HG03280 (cell line): Measurements from ENCODE around the gene ANO4.

Source experiments
- ATAC-seq: cut with Tn5 transposase; IDR thresholded peaks from one replicate; pipeline ENCODE4 v1.9.1; 2021; ENCODE audit warnings: mild to moderate bottlenecking, moderate library complexity; ENCODE audit not compliant: unreplicated experiment

Gene ANO4

DNA sequence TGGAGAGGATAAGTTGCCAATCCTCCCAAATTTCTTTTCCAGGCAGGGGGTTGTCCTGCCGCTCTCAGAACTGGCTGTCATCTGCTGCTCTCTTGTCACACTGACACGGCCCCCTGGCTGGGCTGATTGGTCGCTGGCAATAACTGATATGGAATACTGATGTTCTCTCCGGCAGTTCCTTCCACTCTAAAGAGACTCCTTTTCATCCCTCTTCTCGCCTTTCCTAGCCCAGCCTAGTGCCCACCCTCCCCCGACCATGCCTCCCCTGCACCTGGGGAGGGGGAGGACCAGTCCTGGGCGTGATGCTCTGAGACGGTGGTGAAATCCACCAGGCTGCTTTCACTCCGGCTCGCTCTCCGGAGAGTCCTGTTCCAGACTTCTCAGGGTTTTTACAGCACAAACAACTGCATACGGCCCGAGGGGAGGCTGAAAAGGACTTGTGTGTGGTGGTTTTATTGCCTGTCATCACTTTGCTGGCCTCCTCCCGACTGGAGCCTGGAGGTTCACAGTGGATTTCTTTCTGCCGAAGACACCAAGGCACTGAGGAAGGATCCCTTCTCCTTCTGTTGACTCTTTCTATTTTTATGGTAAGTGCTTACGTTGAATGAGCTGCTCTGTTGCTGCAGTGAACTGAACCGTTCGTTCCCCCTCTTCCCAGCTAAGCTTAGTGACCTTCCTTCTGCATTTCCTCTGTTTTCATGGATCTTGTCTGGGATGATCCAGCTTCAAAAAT is at the start of gene ANO4:
ANO4 (plus strand) TSS at position 336 of the 733 bp plus-strand sequence. CDS start 107,010 bp downstream, outside the sequence.
- ATAC-seq = no peak

DNA sequence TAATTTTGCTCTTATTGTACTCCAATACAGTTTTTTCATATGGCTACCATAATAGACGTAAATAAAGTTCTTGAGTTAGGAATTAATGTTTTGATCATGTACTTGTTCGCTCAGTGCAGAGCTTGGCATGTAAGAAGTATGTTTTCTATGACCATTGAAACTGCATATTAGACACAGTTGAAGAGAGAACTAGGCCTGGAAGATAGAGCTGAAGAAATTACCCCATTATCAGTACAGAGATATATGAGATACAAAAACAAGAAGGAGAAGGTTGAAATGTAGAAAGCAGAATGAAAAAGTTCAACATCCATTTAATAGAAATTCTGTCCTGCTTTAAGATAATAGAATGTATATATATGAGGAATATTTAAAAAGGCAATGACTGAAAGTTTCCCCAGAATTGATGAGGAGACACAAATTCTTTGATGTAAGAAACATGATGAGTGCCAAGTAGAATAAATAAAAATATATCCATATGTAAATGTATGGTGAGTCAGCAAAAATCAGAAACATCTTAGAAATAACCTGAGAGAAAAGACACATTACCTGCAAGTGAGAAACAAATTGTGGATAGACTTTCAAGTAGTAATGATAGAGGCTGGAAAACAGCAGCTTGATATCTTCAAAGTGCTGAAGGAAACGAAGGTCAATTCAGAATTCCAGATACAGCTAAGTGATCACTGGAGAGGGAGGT is 49.1 kb upstream of the ANO4 start:
- ATAC-seq = no peak

DNA sequence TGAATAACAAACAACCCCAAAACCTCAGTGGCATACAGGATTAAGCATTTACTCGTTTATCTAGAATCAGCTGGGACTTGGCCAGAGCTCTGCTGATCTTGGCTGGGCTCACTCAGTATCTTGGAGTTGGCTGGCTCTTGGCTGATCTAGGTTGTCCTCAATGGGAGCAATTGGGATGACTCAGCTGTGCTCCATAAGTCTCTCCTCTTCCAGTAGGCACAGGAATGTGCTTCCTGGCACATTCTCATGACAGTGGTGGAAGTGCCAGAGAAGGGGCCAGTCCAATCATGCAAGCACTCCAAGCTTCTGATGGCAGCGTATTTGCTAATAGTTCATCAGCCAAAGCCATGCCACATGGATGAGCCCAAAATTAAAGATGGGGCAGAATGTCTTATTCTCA is 41.7 kb upstream of the ANO4 start:
- ATAC-seq = no peak

DNA sequence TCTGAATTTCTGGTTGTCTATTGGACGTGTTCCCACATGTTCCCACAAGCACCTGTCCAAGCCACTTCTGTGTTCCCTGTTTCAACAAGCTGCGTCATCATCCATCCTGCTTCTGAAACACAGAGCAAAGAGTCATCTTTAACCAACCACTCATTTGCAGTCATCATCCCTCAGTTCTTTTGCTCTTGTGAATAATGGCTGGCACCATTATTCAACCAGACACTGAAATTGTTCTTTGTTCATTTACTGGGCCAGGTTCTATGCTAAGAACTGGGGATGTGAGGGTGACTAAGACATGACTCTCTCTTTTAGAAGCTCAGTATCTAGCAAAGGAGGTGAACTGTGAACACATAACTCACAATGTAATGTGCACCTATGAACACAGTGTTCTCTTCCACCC is 40.7 kb upstream of the ANO4 start:
- ATAC-seq = no peak

DNA sequence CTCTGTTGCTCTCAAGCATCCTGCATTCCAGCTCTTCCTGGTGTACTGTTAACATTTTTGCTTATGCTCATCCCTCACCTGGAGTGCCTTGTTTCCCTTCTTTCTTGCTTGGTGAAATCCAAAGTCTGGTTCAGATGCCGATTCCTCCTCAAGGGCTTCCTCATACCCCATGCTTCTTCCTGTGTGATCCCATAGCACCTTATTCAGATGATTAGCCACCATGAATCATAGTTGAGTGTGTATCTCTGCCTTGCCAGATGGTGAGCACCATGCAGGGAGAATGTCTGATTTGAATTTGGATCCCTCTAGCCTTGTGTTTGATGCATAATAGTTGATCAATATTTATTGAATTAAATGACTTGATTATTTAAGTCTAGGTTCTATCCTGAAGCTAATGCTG is 39.4 kb upstream of the ANO4 start:
- no peak for ATAC-seq

DNA sequence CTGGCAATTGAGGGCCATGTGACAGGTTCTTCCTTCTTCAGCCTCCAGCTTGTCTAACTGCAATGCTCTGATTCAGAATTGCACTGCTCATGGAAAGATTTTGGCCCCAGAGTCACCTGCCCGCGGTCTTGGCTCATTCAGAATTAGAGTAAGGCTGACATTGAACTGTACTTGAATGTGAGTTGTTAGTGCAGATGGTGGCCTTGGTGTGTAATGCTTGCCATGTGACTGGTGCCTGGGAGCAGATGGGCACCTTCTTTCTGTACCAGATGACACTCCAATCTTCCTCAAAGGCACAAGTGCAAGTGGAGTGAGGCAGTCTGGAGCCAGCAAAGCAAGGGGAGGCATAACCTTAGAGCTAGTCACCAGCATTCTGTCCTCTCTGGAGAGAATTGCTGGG is 36.5 kb upstream of the ANO4 start:
- no peak for ATAC-seq

DNA sequence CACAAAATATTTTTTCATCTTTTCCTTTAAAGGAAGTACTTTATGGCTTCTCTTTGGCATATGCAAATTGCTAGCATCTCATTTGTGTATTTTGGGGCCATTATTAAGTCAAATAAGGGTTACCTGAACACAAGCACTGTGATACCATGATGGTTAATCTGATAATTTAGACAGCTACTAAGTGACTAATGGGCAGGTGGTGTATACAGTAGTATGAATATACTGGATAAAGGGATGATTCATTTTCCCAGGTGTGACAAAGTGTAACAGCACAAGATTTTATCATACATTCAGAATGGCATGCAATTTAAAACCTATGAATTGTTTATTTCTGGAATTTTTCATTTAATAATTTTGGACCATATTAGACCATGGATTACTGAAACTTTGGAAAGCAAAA is 27.2 kb upstream of the ANO4 start:
- no peak for ATAC-seq

DNA sequence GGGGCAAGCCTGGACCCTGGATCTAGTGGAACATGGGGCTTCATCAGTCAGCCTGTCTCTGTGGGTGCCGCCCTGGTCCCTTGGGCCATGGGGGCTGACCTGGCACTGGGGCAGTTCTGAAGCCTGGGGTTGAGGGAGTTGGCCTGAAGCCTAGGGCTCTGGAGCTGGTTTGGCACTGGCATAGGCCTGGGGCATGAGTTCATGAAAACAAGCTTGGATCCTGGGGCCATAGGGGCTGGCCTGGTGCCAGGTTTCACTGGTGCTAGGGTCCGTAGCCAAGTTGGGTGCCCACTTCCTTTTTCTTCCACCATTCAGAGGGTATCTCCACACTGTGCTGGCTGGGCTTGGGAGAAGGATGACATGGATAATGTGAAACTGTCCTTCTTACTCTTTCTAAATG is 26.6 kb upstream of the ANO4 start:
- no peak for ATAC-seq

DNA sequence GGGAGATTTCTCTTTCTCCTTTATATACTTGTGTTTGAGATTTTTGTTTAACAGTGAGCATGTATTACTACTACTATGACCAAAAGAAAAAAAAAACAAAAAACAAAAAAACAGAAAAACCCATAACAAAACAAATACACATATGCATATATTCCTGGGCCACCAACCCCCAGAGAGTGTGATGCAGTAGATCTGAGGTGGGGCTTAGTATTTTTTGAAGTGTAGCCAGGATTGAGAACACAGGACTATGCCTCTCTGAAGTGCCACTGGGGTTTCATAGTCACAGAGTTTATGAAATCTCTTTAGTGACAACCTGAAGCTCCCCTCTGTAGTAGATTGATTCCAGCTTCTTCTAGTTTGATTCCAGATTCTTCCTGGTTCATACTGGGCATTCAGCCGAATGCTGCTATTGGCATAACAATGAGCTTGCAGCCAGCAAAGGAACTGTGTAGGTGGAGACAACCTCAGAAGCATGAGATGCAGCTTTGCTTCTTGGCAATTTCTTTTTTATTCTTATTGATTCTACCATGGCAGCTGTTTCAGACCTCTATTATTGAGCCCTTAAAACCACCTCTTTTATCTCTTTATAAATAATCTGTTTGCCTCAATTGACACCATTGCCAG is 15.5 kb upstream of the ANO4 start:
- no peak for ATAC-seq

DNA sequence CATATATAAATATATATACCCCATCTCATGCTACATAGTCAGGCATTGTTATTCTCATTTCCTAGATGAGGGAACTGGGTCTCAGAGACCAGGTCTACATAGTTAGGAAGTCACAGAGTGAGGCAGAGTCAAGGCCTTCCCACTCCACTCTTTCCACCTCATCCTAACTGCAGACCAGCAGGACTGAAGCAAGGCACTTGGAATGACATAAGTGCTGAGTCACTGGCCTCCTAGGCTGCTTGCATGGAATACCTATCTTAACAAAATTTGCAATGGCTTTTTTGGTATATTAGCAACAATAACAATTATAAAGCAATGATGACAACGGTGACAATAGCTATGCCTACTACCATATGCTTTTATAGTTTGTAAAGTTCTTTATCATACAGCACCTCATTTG is 5.4 kb upstream of the ANO4 start:
- no peak for ATAC-seq

DNA sequence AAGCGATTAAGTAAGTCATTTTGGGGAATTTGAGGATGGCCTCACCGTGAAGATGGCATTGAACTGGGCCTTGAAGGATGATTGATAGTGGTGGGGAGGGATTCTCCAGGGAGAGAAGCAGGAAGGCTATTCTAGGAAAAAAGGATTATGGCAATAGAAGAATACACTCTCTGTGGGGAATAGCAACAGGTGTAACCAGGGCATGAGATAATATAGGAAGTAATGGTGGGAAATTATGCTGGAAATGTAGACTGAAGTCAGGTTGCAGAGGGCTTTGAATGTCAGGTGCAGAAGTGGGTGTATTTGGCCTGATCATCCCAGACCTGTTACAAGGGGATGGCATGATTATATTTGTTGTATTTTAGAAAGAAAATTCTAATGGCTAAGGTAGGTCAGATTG is 4.6 kb upstream of the ANO4 start:
- ATAC-seq = no peak

DNA sequence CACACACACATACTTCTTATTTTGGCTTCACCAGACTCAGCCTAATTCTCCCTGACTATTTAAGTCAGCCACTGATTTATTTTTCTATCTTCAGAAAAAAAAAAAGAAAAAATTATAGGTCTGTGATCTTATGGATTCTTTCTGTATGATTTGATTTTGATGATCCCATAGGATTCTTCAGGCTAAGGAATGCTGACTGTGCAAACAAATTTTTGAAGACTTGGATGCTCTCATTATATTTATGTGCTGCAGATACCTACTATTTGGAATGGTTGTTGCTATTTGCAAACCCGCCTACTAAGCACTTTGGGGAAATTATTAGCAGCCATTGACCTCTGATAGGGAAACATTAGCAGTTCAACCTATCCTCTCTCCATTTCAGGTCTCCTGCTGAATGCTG is 4.0 kb upstream of the ANO4 start:
- ATAC-seq = no peak

DNA sequence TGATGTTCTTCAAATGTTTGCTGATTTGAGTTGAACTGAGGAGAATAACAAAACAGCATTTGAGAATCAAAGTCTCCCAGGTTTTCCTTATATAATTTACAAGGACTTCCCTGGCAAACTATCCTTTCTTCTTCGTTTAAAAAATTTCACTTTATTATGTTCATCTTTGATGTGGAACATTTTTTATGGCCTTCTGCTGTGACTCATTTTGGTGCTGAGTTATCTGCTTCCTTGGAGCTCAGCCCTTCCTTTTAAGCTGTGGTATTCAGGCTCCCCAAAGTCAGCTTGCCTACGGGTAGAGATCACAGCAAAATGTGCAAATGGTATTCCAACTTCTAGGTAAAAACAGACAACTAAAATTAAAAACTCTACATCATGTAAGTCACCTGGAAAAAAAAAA is 1.4 kb upstream of the ANO4 start:
- ATAC-seq = no peak

DNA sequence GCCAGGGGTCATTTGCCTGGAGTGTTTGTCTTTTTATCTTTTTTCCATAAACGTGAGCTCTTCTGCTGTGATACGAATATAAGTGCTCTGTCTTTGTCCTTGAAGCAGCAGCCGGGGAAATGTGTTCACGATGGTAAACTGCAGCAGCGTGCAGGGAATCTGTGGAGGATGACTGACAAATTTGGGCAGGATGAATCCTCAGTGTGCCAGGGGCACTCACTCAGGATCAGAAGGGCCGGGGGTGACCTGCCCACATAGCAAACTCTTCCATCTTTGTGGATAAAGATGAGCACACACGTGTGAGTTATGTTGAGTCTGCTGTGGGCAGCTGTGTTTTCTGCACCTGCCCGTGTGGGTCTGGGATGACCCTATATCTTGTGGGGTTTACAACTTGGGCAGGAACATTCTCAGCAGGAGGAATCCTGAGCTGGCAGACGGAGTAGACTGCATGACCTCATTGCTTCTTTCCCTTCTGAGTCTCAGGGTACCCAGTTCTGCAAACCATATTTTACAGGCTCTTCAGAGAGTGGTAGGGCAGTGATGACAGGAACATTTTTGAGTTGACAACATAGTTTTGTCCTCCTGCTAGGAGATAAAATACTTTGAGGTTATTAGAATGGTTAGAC is 711 bp downstream of the ANO4 start:
- ATAC-seq = no peak

DNA sequence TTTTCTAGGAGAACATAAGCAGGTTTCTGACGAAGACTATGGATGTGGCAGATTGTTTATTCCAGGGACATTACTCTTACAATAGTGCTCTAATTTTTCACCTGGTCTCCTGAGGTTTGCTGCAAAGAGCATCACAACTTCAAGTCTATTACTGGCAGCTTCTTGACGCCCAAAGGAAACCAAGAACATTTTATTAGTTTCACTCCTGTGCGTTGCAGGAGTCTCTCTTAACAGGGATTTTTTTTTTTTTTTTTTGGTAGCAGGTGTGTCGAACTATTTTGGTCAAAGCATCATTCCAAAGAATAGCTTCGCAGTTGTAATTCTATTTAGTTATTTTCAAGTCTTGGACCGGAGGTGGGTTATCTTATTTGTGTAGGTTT is 1.2 kb downstream of the ANO4 start:
- ATAC-seq = no peak

DNA sequence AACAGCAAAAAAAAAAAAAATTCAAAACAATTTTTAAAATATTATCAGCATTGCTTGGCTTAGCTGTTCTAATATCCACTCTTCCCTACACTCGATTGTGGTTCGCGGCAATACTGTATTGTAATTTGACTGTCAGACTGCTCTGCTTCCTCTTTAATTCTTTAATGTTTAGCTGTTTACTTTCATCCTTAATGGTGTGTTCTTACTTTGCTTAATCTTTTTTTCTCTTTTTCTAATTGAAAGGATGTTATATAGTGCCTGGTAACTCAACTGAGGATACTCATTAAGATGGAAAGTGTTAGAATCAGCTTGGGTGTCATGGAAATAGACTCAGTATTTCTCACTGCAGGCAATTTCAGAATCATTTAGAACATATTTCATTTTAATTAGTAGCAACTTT is 2.0 kb downstream of the ANO4 start:
- no peak for ATAC-seq

DNA sequence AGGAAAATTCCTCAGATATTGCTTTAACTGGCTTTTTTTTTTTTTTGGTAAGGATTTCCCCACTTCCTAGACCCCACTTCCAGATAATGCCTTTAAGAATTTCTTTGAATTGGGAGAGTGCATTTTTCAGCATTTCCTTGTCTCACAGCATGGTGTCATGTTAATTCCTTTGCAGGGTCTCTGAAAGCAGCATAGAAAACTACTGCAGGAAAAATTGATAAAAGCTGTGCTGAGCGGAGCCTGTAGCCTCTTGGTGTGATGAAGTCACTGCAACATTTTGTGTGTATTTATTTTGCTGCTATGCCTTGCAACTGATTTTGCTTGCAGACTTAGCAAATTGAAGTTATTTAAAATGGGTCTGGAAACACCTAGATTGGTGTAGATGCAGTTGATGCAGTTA is 2.7 kb downstream of the ANO4 start:
- ATAC-seq = no peak

DNA sequence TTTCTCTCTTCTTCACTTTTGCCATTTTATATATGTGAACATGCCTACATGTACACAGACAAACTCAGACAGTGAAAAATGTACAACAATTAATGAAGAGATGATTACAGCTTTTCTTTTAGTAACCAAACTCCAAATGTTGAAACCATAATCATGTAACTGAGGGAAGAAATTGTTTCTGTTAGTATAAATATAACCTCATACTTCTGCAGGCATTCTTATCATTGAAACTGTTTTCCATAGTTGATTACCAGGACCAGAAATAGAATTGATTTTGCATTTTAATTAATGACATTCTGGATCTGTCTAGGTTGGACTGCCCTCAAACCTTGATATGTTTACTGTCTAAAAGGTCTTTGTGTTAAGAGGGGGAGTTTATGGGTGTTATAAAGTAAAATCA is 3.2 kb downstream of the ANO4 start:
- no peak for ATAC-seq

DNA sequence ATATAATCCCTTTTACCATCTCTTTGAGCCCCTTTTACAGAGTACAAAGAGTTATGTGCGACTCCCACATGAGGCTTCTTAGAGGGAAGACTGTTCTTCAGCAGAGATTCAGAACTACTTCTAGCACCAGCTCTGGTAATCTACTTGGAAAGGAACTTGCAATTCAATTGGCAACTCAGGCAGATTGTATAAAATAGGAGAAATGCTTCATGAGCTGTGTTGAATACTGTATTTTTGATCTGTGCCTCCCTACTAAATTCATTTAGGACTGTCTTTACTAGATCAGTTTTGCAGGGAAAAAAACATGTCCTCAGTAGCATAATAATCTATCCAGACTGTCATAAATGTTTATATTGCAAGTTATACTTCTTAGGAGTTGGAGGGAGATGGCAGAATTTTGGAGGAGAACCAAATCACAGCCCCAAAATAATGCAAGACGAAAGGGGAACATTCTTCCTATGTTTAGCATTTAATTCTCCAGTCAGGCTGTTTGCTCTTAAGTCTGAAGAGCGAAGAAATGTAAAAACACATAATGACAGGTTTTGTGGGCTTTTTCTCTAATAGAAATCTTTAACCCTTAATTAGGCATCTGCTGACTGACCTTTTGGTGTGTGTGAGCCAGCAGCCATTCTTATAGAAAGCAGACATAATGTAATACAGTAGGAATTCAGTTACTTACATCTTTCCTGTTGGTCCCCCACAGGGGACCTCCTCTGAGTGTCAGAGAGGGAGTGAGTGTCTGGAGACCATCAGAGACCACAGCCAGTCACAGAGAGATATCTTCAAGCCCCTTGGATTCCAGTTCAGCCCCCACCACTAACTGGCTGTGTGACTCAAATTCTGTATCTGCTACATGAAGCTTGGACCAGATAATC is 3.9 kb downstream of the ANO4 start:
- no peak for ATAC-seq

DNA sequence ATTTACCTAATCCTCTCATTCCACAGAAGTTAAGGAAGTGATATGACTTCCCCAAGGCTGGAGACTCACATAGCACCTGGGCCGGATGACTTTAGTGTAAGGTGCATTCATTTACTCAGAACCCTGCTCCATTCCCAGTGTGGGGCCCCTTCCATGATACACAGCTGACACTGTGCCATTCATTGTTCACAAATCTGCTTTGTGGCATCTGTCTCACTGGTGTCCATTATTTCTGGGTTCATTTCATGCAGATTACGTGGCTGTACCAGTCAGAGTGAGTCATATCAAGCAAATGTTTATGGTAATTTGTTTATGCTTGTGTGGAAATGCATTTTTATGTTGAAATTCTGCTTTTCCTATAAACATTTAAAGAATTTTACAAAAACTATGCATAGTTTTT is 5.2 kb downstream of the ANO4 start:
- no peak for ATAC-seq

DNA sequence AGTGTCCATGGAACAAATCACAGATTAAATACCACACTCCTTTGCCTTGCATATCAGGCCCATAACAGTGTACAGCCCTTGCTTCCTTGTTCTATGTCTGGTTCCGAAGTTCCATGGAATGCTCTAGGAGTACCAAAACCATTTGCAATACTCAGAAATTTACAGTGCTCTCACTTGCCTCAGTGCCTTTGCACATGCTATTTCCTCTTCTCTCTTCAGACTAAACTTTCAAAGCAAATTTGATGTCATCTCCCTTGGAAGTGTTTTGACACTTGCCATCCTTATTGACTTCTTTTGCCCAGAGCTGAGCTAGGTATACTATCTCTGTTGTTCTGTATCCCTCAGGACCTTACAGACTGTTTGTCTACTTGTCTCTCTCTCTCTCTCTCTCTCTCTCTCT is 6.1 kb downstream of the ANO4 start:
- no peak for ATAC-seq
